Stimulated activated effector memory CD8-positive, alpha-beta T cell treated with anti-CD3 and anti-CD28 coated beads, Interleukin-12 subunit alpha, Interleukin-12 subunit beta, amount 100 ng/mL, for 72 hours (primary cell): ENCODE data around the gene TWNK.

Experiments used
- ATAC-seq: fragments of 150-1000 bp; cut with Tn5 transposase; 2 replicates; pipeline ENCODE4 v1.10.0; 2021
- DNase-seq, 2 donors: peaks; one replicate each; pipeline ENCODE4 v3.0.0; 2021 to 2022; ENCODE audit warnings: low spot score in 2 of 2
- H3K27ac Mint-ChIP-seq: one replicate; pipeline ENCODE4 v1.8.0; 2022; ENCODE audit warnings: mild to moderate bottlenecking, mixed read lengths
- H3K36me3 Mint-ChIP-seq: one replicate; pipeline ENCODE4 v1.8.0; 2022; ENCODE audit warnings: mild to moderate bottlenecking, mixed read lengths
- H3K4me1 Mint-ChIP-seq: one replicate; pipeline ENCODE4 v1.8.0; 2022; ENCODE audit warnings: mixed read lengths
- H3K4me3 Mint-ChIP-seq: one replicate; pipeline ENCODE4 v1.8.0; 2022; ENCODE audit warnings: mild to moderate bottlenecking, mixed read lengths
- H3K9me3 Mint-ChIP-seq: one replicate; pipeline ENCODE4 v1.8.0; 2022; ENCODE audit warnings: mixed read lengths

Gene TWNK

GRCh38 chr10:100986952-100987684 is at the start of gene TWNK, which contains the start of gene MRPL43:
Gene TWNK, plus strand, starts transcription at chr10:100987543. Its CDS starts 668 bp downstream, at chr10:100988211.
Gene MRPL43, minus strand, starts transcription at chr10:100987497. Its CDS starts 54 bp downstream, at chr10:100987443.
- Mint-ChIP-seq H3K27ac (peak within 1 kb of the TSS; percentile 97), H3K4me3 (peak within 1 kb of the TSS; percentile 99), H3K4me1 (peaks cover 53% of the 10 kb centered on the region), H3K9me3 (no peaks in the 10 kb centered on the region), H3K36me3 (peaks cover 60% of the 10 kb centered on the region)
- DNase-seq (peak; percentile 65 to 90), ATAC-seq (peak; percentile 95)

- ATAC-seq (no peak), DNase-seq (no peak)
- no peaks in the 10 kb centered on the region for H3K4me1 Mint-ChIP-seq
- H3K9me3 Mint-ChIP-seq: no peaks in the 10 kb centered on the region
- H3K36me3 Mint-ChIP-seq: peaks cover 100% of the 10 kb centered on the region
- no peak overlapping the region for H3K4me3 Mint-ChIP-seq
- H3K27ac Mint-ChIP-seq: no peak overlapping the region
Observed at GRCh38 chr10:100939763-100940344, 47.5 kb upstream of the TWNK start.

- Mint-ChIP-seq H3K4me3 (no peak overlapping the region), H3K36me3 (peaks cover 100% of the 10 kb centered on the region), H3K27ac (no peak overlapping the region), H3K9me3 (no peaks in the 10 kb centered on the region), H3K4me1 (no peaks in the 10 kb centered on the region)
- no peak for ATAC-seq
- DNase-seq: no peak
Observed at GRCh38 chr10:100942229-100942628, 45.1 kb upstream of the TWNK start.

- Mint-ChIP-seq H3K9me3 (no peaks in the 10 kb centered on the region), H3K4me1 (no peaks in the 10 kb centered on the region), H3K27ac (no peak overlapping the region), H3K36me3 (peaks cover 100% of the 10 kb centered on the region), H3K4me3 (no peak overlapping the region)
- no peak for DNase-seq
- no peak for ATAC-seq
Observed at GRCh38 chr10:100943508-100943907, 43.8 kb upstream of the TWNK start.

- peaks cover 100% of the 10 kb centered on the region for H3K36me3 Mint-ChIP-seq
- DNase-seq (no peak), ATAC-seq (no peak)
- no peaks in the 10 kb centered on the region for H3K9me3 Mint-ChIP-seq
- H3K4me1 Mint-ChIP-seq: no peaks in the 10 kb centered on the region
- H3K4me3 Mint-ChIP-seq: no peak overlapping the region
- no peak overlapping the region for H3K27ac Mint-ChIP-seq
Observed at GRCh38 chr10:100945754-100946153, 41.6 kb upstream of the TWNK start.

GRCh38 chr10:100948916-100949315 is 38.4 kb upstream of the TWNK start:
- ATAC-seq (no peak), DNase-seq (no peak)
- Mint-ChIP-seq H3K27ac (no peak overlapping the region), H3K36me3 (peaks cover 100% of the 10 kb centered on the region), H3K4me1 (no peaks in the 10 kb centered on the region), H3K4me3 (no peak overlapping the region), H3K9me3 (no peaks in the 10 kb centered on the region)

GRCh38 chr10:100960251-100960650 is 27.1 kb upstream of the TWNK start:
- Mint-ChIP-seq H3K36me3 (peaks cover 81% of the 10 kb centered on the region), H3K4me3 (no peak overlapping the region), H3K4me1 (no peaks in the 10 kb centered on the region), H3K27ac (peak overlapping the region; percentile 6), H3K9me3 (no peaks in the 10 kb centered on the region)
- ATAC-seq (no peak), DNase-seq (no peak)

GRCh38 chr10:100962351-100963080 is 24.8 kb upstream of the TWNK start:
- Mint-ChIP-seq H3K36me3 (peaks cover 64% of the 10 kb centered on the region), H3K4me1 (no peaks in the 10 kb centered on the region), H3K9me3 (no peaks in the 10 kb centered on the region), H3K27ac (no peak overlapping the region), H3K4me3 (no peak overlapping the region)
- DNase-seq (no peak), ATAC-seq (no peak)

GRCh38 chr10:100963826-100964225 is 23.5 kb upstream of the TWNK start:
- H3K9me3 Mint-ChIP-seq: no peaks in the 10 kb centered on the region
- H3K4me1 Mint-ChIP-seq: peaks cover 8% of the 10 kb centered on the region
- peaks cover 51% of the 10 kb centered on the region for H3K36me3 Mint-ChIP-seq

GRCh38 chr10:100965820-100966219 is 21.5 kb upstream of the TWNK start:
- ATAC-seq: no peak
- H3K27ac Mint-ChIP-seq: peak overlapping the region; percentile 27
- H3K9me3 Mint-ChIP-seq: no peaks in the 10 kb centered on the region
- no peak overlapping the region for H3K4me3 Mint-ChIP-seq
- H3K4me1 Mint-ChIP-seq: peaks cover 21% of the 10 kb centered on the region
- DNase-seq: no peak
- peaks cover 31% of the 10 kb centered on the region for H3K36me3 Mint-ChIP-seq

More at GRCh38 chr10:100963826-100964225, 23.5 kb upstream of the TWNK start:
- Mint-ChIP-seq H3K4me3 (no peak overlapping the region), H3K27ac (no peak overlapping the region)
- DNase-seq (no peak), ATAC-seq (no peak)

GRCh38 chr10:100966887-100967286 is 20.5 kb upstream of the TWNK start:
- no peak for DNase-seq
- ATAC-seq: no peak
- H3K27ac Mint-ChIP-seq: no peak overlapping the region
- H3K4me1 Mint-ChIP-seq: peaks cover 21% of the 10 kb centered on the region
- peaks cover 20% of the 10 kb centered on the region for H3K36me3 Mint-ChIP-seq
- no peaks in the 10 kb centered on the region for H3K9me3 Mint-ChIP-seq
- no peak overlapping the region for H3K4me3 Mint-ChIP-seq

GRCh38 chr10:100967332-100967731 is 20.0 kb upstream of the TWNK start:
- Mint-ChIP-seq H3K27ac (no peak overlapping the region), H3K9me3 (no peaks in the 10 kb centered on the region), H3K36me3 (peaks cover 16% of the 10 kb centered on the region), H3K4me3 (no peak overlapping the region), H3K4me1 (peaks cover 21% of the 10 kb centered on the region)
- DNase-seq (no peak), ATAC-seq (no peak)

- H3K4me3 Mint-ChIP-seq: peak overlapping the region; percentile 60
- ATAC-seq: no peak
- H3K4me1 Mint-ChIP-seq: peaks cover 27% of the 10 kb centered on the region
- no peak for DNase-seq
- H3K36me3 Mint-ChIP-seq: peaks cover 7% of the 10 kb centered on the region
- no peaks in the 10 kb centered on the region for H3K9me3 Mint-ChIP-seq
- peak overlapping the region; percentile 42 for H3K27ac Mint-ChIP-seq
Observed at GRCh38 chr10:100968062-100968736, 19.1 kb upstream of the TWNK start.

- ATAC-seq: peak; percentile 4
- Mint-ChIP-seq H3K4me3 (peak overlapping the region; percentile 60), H3K27ac (peak overlapping the region; percentile 42), H3K9me3 (no peaks in the 10 kb centered on the region), H3K4me1 (peaks cover 27% of the 10 kb centered on the region), H3K36me3 (peaks cover 6% of the 10 kb centered on the region)
- no peak for DNase-seq
Observed at GRCh38 chr10:100968863-100969186, 18.5 kb upstream of the TWNK start.
